ENCODE measurements around the gene HNF1B.

DNA sequence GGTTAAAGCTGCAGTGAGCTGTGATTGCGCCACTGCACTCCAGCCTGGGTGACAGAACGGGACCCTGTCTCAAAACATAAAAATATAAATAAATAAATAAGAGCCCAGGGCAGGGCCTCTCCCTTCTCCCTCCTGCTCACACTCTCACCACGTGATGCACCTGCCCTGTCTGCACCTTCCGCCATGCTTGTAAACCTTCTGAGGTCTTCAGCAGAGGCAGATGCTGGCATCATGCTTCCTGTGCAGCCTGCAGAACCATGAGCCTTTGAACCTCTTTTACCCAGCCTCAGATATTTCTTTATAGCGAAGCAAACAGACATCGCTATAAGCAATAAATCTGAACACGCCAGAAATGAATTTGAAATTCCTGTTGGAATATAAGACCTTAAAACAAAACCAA, 48.5 kb downstream of the HNF1B start:
- TF ChIP-seq, protein P1, sequence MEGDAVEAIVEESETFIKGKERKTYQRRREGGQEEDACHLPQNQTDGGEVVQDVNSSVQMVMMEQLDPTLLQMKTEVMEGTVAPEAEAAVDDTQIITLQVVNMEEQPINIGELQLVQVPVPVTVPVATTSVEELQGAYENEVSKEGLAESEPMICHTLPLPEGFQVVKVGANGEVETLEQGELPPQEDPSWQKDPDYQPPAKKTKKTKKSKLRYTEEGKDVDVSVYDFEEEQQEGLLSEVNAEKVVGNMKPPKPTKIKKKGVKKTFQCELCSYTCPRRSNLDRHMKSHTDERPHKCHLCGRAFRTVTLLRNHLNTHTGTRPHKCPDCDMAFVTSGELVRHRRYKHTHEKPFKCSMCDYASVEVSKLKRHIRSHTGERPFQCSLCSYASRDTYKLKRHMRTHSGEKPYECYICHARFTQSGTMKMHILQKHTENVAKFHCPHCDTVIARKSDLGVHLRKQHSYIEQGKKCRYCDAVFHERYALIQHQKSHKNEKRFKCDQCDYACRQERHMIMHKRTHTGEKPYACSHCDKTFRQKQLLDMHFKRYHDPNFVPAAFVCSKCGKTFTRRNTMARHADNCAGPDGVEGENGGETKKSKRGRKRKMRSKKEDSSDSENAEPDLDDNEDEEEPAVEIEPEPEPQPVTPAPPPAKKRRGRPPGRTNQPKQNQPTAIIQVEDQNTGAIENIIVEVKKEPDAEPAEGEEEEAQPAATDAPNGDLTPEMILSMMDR (conservative IDR thresholded peaks at IDR 0.05; ENCODE audit: low read length): no peak
- no peak for TF ChIP-seq EZH2phosphoT487 (IDR thresholded peaks at IDR 0.05; ENCODE audit: borderline replicate concordance, low read depth, low read length)
